Measurements from ENCODE around the gene ITPR2.
A peak's percentile ranks its signal among the peaks of the same experiment; 100 is the strongest.

ITPR2 gene

DNA sequence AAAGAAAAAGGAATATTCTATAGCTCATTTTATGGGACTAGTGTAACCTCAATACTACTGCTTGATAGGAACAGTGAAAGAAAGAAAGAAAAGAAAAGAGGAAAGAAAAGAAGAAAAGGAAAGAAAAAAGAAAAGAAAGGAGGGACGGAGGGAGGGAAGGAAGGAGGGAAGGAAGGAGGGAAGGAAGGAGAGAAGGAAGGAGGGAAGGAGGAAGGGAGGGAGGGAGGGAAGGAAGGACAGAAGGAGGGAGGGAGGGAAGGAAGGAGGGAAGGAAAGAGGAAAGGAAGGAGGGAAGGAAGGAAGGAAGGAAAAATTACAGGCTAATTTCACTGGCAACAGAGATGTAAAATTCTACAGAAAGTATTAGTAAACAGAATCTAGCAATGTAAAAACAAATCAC is 215.5 kb downstream of the ITPR2 start:
- H3K4me3 ChIP-seq (ENCODE audit: low read length) = no peak overlapping the region
- no peak overlapping the region for H3K4me2 ChIP-seq (ENCODE audit: low read length)
- peaks cover 2% of the 10 kb centered on the region; the same call in 1 of the 2 replicates for H4K20me1 ChIP-seq (ENCODE audit: insufficient read depth, low read length)
- peaks cover 22% of the 10 kb centered on the region for H3K36me3 ChIP-seq (replicated peaks; ENCODE audit: low read depth, low read length)
- no peaks in the 10 kb centered on the region for H3K4me1 ChIP-seq (ENCODE audit: low read length)
- no peaks in the 10 kb centered on the region for H3K27me3 ChIP-seq (ENCODE audit: low read depth, low read length)
- no peaks in the 10 kb centered on the region for H3K9me3 ChIP-seq (ENCODE audit: insufficient read depth, low read length)
- H2AFZ ChIP-seq (ENCODE audit: low read depth, low read length) = no peak overlapping the region
- H3K27ac ChIP-seq (ENCODE audit: low read length) = no peak overlapping the region
- TF ChIP-seq, protein P1, sequence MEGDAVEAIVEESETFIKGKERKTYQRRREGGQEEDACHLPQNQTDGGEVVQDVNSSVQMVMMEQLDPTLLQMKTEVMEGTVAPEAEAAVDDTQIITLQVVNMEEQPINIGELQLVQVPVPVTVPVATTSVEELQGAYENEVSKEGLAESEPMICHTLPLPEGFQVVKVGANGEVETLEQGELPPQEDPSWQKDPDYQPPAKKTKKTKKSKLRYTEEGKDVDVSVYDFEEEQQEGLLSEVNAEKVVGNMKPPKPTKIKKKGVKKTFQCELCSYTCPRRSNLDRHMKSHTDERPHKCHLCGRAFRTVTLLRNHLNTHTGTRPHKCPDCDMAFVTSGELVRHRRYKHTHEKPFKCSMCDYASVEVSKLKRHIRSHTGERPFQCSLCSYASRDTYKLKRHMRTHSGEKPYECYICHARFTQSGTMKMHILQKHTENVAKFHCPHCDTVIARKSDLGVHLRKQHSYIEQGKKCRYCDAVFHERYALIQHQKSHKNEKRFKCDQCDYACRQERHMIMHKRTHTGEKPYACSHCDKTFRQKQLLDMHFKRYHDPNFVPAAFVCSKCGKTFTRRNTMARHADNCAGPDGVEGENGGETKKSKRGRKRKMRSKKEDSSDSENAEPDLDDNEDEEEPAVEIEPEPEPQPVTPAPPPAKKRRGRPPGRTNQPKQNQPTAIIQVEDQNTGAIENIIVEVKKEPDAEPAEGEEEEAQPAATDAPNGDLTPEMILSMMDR (IDR thresholded peaks at IDR 0.05; ENCODE audit: low read depth, low read length) = no peak
- no peak for TF ChIP-seq EZH2phosphoT487 (IDR thresholded peaks at IDR 0.05; ENCODE audit: low read depth)
- no peaks in the 10 kb centered on the region for H3K79me2 ChIP-seq (ENCODE audit: low read length)
- no peak overlapping the region for H3K9ac ChIP-seq (ENCODE audit: low read length)

DNA sequence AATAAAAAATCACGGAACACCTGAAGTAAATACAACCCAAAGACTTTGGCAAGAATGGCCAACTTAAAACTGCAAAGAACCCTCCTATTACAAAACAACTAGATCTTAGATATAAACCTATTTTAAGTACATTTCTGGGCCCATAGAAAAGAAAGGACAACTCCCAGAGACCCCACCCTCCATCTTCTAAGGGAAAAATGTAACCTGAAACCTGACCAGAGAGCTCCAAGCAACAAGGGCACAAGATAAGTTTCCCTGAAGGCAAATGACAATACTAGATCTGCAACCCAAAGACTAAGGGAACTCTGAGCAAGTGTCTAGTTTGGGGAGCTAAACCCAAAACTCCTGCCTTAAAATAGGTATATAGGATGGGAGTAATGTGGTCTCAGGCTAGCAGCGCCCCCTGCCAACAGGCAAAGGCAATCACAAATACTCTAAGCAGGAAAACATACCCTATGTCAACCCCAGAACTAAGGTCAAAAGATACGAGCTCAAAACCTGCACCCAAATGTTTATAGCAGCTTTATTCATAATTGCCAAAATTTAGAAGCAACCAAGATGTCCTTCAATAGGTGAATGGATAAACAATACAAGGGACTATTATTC is 218.9 kb downstream of the ITPR2 start:
- H2AFZ ChIP-seq (ENCODE audit: low read depth, low read length) = no peak overlapping the region
- no peaks in the 10 kb centered on the region for H3K4me1 ChIP-seq (ENCODE audit: low read length)
- TF ChIP-seq EZH2phosphoT487 (IDR thresholded peaks at IDR 0.05; ENCODE audit: low read depth) = no peak
- TF ChIP-seq, protein P1 (IDR thresholded peaks at IDR 0.05; ENCODE audit: low read depth, low read length) = peak; percentile 77

DNA sequence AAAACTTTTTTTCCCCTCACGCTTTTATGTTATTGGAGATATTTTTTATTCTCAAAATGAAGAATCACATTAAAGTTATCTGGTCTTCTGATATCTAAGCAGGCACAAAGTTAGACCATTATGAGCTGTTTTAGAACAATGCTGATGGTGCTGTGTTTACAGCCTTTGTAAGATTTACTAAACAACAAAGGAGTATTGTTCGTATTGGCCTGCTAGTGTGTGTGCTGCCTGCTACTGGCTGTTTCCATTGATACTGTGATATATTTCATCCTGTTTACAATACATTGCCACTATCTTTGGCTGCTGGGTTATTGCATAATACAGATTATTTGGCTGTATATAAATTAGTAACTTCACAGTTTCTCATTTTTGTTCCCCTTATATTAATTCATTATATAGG is 220.8 kb downstream of the ITPR2 start:
- Histone ChIP-seq H3K79me2 (ENCODE audit: low read length) (no peaks in the 10 kb centered on the region), H3K4me2 (ENCODE audit: low read length) (no peak overlapping the region), H2AFZ (ENCODE audit: low read depth, low read length) (no peak overlapping the region), H3K9ac (ENCODE audit: low read length) (no peak overlapping the region), H3K27me3 (ENCODE audit: low read depth, low read length) (no peaks in the 10 kb centered on the region), H3K4me3 (ENCODE audit: low read length) (no peak overlapping the region), H3K27ac (ENCODE audit: low read length) (no peak overlapping the region), H3K36me3 (replicated peaks; ENCODE audit: low read depth, low read length) (no peaks in the 10 kb centered on the region), H3K4me1 (ENCODE audit: low read length) (no peaks in the 10 kb centered on the region), H3K9me3 (ENCODE audit: insufficient read depth, low read length) (no peaks in the 10 kb centered on the region), H4K20me1 (ENCODE audit: insufficient read depth, low read length) (peaks cover 2% of the 10 kb centered on the region; the same call in 1 of the 2 replicates)
- TF ChIP-seq, protein P1 (IDR thresholded peaks at IDR 0.05; ENCODE audit: low read depth, low read length) = no peak
- TF ChIP-seq EZH2phosphoT487 (IDR thresholded peaks at IDR 0.05; ENCODE audit: low read depth) = no peak

More for the DNA sequence above, 218.9 kb downstream of the ITPR2 start:
- no peaks in the 10 kb centered on the region for H3K79me2 ChIP-seq (ENCODE audit: low read length)
- H3K36me3 ChIP-seq (replicated peaks; ENCODE audit: low read depth, low read length) = peaks cover 2% of the 10 kb centered on the region
- H3K9me3 ChIP-seq (ENCODE audit: insufficient read depth, low read length) = no peaks in the 10 kb centered on the region
- no peak overlapping the region for H3K27ac ChIP-seq (ENCODE audit: low read length)
- H3K4me2 ChIP-seq (ENCODE audit: low read length) = no peak overlapping the region
- H3K9ac ChIP-seq (ENCODE audit: low read length) = no peak overlapping the region
- H3K4me3 ChIP-seq (ENCODE audit: low read length) = no peak overlapping the region
- no peaks in the 10 kb centered on the region for H3K27me3 ChIP-seq (ENCODE audit: low read depth, low read length)
- peaks cover 2% of the 10 kb centered on the region; the same call in 1 of the 2 replicates for H4K20me1 ChIP-seq (ENCODE audit: insufficient read depth, low read length)

DNA sequence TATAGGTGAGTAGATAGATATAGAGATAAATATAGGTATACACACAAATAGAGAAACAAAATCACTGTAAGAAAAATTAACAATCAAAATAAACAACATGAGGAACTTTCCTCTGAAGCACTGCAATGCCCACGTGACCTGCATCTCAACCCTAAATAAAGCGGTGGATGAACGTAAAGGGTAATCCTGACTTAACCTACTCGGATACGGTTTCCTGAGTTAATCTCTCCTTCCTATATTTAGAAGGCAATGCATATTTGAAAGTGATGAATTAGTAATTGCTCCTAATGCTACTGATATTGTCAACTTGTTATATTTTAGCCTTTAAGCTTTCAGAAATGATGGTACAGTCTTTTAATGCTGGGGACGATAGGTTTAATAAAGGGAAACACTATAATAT is 221.4 kb downstream of the ITPR2 start:
- no peak overlapping the region for H2AFZ ChIP-seq (ENCODE audit: low read depth, low read length)

More for the DNA sequence above, 221.4 kb downstream of the ITPR2 start:
- Histone ChIP-seq H3K36me3 (replicated peaks; ENCODE audit: low read depth, low read length) (no peaks in the 10 kb centered on the region), H3K9me3 (ENCODE audit: insufficient read depth, low read length) (no peaks in the 10 kb centered on the region), H3K27me3 (ENCODE audit: low read depth, low read length) (no peaks in the 10 kb centered on the region), H3K79me2 (ENCODE audit: low read length) (no peaks in the 10 kb centered on the region), H3K27ac (ENCODE audit: low read length) (no peak overlapping the region), H3K4me1 (ENCODE audit: low read length) (no peaks in the 10 kb centered on the region), H4K20me1 (ENCODE audit: insufficient read depth, low read length) (peaks cover 2% of the 10 kb centered on the region; the same call in 1 of the 2 replicates), H3K9ac (ENCODE audit: low read length) (no peak overlapping the region), H3K4me2 (ENCODE audit: low read length) (no peak overlapping the region), H3K4me3 (ENCODE audit: low read length) (no peak overlapping the region)
- TF ChIP-seq EZH2phosphoT487 (IDR thresholded peaks at IDR 0.05; ENCODE audit: low read depth) = no peak
- TF ChIP-seq, protein P1 (IDR thresholded peaks at IDR 0.05; ENCODE audit: low read depth, low read length) = no peak

All from OCI-LY3 (cell line).